GM19043 (cell line): ENCODE data around the gene ADSS1.

Experiments
- ATAC-seq: cut with Tn5 transposase; IDR thresholded peaks from one replicate; pipeline ENCODE4 v1.9.1; 2021; ENCODE audit warnings: low read depth; ENCODE audit not compliant: unreplicated experiment

Gene ADSS1

DNA sequence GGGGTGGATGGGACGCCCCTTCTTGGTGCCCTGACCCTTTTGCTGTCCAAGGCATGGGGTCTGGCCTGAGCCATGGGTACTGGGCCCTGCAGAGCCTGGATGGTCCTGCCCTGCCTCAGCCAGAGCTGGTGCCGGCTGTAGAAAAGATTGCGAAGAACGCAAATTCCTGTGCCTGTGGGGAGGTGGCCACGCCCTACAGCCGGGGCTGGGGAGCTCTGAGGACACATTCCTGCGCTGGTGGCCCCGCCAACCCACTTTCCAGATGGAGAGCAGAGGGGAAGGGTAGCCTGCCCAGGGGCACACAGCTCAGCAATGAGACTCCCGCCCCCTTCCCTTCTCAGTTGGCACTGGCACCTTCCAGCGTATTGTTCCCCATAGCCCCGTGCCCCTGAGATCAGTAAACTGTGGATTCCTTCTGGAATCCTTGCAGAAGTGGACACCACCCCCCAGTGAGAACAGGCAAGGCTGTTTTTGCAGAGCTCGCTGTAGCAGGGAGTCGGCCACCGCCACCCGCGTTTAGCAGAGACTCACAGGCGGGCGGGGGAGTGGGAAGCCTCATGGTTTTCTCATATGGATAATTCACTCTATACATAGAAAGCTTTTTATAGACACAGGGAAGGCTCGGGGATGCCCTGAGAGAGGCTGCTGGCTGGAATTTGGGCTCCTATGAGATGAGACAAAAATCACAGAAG is 26.0 kb upstream of the ADSS1 start:
- ATAC-seq, result no peak

- ATAC-seq, result no peak
Observed at GRCh38 chr14:104698688-104699425, 25.2 kb upstream of the ADSS1 start.

DNA sequence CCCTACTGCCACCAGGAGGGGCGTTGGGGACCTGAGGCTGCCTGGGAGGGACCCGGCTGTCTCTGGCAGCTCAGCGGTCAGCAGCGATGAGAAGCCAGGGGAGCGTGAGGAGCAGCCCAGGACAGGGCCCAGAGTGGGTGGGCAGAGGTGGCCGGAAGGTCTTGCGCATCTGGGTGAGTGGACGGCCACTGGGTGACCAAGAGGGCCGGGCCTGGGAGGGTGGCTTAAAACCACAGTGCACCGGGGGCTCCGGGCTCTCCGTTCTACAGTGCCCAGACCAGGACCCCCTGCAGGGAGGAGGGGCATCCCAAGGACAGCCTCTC is 24.6 kb upstream of the ADSS1 start:
- ATAC-seq, result no peak

- ATAC-seq, result no peak
Observed at GRCh38 chr14:104700225-104700651, 23.8 kb upstream of the ADSS1 start.

DNA sequence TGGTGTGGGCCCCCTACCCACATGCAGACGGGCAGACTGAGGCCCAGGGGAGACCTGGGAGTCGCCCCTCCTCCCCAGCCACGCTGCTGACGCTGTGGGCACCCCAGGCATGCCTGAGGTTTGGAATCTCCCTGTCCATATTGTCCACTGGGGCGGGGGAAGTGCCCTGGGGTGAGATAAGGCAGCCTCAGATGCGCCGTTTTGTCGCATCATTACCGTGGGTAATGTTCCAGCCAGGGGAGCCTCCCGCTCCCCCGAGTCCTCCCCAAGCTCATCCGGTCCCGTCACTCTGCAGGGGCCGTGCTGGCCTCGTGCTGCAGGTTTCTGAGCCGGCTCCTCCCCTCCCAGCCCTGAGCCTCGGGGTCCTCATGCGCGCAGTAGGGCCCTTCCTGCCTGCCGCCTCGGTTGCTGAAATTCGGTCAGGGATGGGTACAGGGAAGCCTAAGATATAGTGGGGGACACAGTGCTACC is 23.2 kb upstream of the ADSS1 start:
- ATAC-seq, result no peak

- no peak for ATAC-seq
Observed at GRCh38 chr14:104701383-104702076, 22.5 kb upstream of the ADSS1 start.

GRCh38 chr14:104702106-104702505 is 21.9 kb upstream of the ADSS1 start:
- no peak for ATAC-seq

GRCh38 chr14:104702673-104703072 is 21.4 kb upstream of the ADSS1 start:
- no peak for ATAC-seq

DNA sequence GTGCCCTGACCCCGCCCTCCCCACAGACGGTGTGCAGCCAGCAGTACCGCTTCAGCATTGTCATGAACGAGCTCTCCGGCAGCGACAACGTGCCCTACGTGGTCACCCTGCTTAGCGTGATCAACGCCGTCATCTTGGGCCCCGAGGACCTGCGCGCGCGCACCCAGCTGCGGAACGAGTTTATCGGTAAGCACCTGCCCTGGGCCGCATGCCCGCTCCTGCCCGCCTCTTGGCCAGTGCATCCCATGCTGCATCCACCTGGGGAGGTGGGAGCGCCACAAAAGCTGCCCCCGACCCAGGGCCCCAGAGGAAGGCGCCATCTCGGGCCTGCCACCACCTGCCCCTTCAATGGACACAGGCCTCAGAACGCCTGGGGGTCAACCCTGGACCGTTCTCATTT is 20.8 kb upstream of the ADSS1 start:
- ATAC-seq, result no peak

DNA sequence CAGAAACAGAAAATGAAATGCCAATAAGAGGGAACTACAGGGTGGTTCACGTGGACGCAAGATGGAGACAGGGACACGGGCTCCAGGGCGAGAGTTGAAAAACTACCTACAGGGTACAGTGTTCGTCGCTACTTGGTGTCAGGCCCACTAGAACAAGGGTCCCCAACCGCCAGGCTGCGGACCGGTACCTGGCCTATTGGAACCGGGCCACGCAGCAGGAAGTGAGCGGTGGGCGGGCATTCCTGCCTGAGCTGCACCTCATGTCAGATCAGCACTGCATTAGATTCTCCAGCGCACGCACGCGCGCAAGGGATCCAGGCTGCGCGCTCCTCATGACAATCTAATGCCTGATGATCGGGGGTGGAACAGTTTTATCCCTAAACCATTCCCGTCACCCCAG is 19.8 kb upstream of the ADSS1 start:
- no peak for ATAC-seq

DNA sequence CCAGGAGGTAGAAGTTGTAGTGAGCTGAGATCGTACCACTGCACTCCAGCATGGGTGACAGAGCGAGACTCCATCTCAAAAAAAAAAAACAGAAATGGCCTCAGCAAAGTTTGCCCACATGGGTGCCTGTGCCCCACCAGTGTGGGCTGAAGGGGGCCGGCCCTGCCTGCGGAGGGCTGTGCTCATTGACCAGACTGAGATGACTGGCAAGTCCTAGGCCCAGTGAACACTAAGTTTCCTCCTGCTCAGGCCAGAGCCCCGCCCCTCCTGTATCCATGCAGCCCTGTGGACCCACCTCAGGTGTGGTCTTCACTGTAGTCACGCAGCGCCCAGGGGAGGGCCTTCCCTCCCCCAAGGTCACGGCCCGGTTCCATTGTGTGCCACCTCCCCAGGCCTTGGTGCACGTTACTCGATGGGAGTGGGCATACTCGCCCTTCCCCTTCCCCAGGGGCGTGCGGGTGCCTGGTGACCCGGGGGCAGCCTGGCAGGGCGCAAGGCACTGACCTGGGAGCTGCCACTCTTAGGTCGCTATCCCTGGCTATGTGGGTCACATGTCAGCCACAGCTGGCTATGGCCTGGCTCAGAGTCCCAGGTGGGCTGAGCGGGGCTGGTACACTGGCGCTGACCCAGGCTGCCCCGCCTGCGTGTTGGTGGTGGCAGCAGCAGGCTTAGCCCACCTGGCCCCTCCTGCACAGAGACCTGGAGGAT is 18.5 kb upstream of the ADSS1 start:
- no peak for ATAC-seq

DNA sequence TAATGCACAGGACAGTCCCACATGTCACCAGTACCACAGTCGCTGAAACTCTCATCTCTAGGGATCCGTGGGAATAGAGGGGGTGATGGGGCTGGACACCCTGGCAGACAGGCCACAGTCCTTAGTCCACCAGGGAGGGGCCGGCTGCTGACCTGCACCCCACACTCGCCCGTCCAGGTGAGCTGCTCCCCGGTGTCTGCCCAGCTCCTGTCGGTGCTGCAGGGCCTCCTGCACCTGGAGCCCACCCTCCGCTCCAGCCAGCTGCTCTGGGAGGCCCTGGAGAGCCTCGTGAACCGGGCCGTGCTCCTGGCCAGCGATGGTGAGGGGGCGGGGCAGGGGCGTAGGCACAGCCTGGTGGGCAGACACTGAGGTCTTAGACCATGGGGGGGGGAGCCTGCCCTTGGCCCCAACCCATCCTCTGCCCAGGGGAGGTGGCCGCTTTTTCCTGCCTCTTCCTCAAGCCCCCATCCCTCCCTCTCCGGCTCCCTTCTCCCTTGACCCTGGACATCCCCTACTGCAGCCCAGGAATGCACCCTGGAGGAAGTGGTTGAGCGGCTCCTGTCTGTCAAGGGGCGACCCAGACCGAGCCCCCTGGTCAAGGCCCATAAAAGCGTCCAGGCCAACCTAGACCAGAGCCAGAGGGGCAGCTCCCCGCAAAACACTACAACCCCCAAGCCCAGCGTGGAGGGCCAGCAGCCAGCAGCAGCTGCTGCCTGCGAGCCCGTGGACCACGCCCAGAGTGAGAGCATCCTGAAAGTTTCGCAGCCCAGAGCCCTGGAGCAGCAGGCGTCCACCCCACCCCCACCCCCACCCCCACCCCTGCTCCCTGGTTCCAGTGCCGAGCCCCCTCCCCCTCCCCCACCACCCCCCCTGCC is 17.1 kb upstream of the ADSS1 start:
- ATAC-seq, result no peak

GRCh38 chr14:104707608-104708595 is 16.1 kb upstream of the ADSS1 start:
- no peak for ATAC-seq

DNA sequence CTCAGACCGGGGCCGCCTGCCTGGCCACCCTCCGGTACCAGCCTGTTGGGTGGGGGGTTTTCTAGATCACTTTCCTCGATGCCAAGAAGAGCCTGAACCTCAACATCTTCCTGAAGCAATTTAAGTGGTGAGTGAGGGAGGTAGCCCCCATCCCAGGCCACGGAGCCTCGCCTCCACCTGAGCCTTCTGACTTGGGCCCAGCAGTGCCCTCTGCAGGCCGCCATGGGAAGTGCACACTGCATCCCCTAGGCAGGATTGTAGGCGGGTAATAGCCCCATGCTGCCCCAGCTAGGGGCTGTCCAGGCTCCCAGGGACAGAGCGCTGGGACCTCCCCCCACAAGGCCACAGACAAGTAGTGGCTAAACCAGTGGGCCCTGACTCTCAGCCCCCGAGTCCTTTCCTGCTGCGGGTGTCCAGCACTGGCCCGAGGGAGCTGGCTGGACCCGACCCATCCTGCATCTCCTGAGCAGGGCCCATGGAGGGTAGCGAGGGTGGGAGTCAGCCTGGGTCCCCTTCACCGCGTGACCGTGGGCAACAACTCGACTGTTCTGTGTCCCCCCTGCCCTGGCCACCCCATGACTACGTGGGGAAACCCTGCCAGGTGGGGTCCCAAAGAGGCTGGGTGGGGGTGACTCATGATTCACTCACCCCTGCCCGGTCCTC is 15.3 kb upstream of the ADSS1 start:
- ATAC-seq, result no peak

DNA sequence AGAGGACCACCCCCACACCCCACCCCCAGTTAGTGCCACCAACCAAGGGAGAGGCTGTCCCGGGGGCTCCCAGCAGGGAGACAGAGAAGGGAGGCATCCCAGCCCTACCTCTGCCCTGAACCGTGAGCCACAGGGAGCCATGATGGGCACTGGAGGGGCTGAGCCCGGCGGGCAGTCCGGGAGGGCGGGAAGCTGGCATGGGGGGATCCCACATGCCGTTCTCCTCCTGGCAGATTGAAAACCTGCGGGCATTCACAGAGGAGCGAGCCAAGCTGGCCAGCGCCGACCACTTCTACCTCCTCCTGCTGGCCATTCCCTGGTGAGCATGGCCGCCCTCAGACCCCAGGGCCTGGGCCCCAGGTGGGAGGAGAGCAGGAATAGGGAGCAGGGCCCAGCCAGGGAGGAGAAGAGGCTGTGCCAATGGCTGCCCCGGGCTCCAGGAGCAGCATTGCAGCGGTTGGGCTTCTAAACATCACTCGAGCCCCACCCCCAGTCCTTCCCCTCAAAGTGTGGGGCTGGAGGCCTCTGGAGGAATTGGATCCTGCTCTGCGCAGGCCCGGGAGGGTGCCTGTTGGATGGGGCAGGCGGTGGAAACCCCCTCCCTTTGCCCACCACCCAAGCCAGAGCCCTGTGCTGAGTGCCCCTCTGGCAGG is 14.5 kb upstream of the ADSS1 start:
- no peak for ATAC-seq

GRCh38 chr14:104710071-104710735 is 13.8 kb upstream of the ADSS1 start:
- no peak for ATAC-seq
